ENCODE measurements around the gene FNIP2.

The FNIP2 gene

GRCh38 chr4:158782551-158783360 lies 13.9 kb downstream of the FNIP2 start:
- no peak for TF ChIP-seq CTCF (IDR thresholded peaks at IDR 0.05; ENCODE audit: low read depth, low read length, missing control alignments)
- no peak overlapping the region for H3K4me3 ChIP-seq (ENCODE audit: low read depth, low read length)
- no peak for DNase-seq (ENCODE audit: low read depth)

- TF ChIP-seq CTCF (IDR thresholded peaks at IDR 0.05; ENCODE audit: low read depth, low read length, missing control alignments), result no peak
- H3K4me3 ChIP-seq (ENCODE audit: low read depth, low read length), result no peak overlapping the region
- DNase-seq (ENCODE audit: low read depth), result no peak
Observed at GRCh38 chr4:158783785-158784184, 15.0 kb downstream of the FNIP2 start.

- DNase-seq (ENCODE audit: low read depth), result no peak
- TF ChIP-seq CTCF (IDR thresholded peaks at IDR 0.05; ENCODE audit: low read depth, low read length, missing control alignments), result no peak
- no peak overlapping the region for H3K4me3 ChIP-seq (ENCODE audit: low read depth, low read length)
Observed at GRCh38 chr4:158785718-158786117, 16.9 kb downstream of the FNIP2 start.

GRCh38 chr4:158786121-158786601 lies 17.3 kb downstream of the FNIP2 start:
- TF ChIP-seq CTCF (IDR thresholded peaks at IDR 0.05; ENCODE audit: low read depth, low read length, missing control alignments), result no peak
- no peak overlapping the region for H3K4me3 ChIP-seq (ENCODE audit: low read depth, low read length)
- no peak for DNase-seq (ENCODE audit: low read depth)

- DNase-seq (ENCODE audit: low read depth), result no peak
- no peak for TF ChIP-seq CTCF (IDR thresholded peaks at IDR 0.05; ENCODE audit: low read depth, low read length, missing control alignments)
- H3K4me3 ChIP-seq (ENCODE audit: low read depth, low read length), result no peak overlapping the region
Observed at GRCh38 chr4:158786955-158787354, 18.1 kb downstream of the FNIP2 start.

- no peak for DNase-seq (ENCODE audit: low read depth)
- no peak for TF ChIP-seq CTCF (IDR thresholded peaks at IDR 0.05; ENCODE audit: low read depth, low read length, missing control alignments)
- no peak overlapping the region for H3K4me3 ChIP-seq (ENCODE audit: low read depth, low read length)
Observed at GRCh38 chr4:158787709-158788475, 19.1 kb downstream of the FNIP2 start.

Measured in GM12864 (cell line).